Liver (tissue), 3 donors: ENCODE measurements around the gene ANK3.

ENCODE experiments used
- ATF3 ChIP-seq: IDR thresholded peaks from 2 replicates; pipeline ENCODE4 v1.6.1; 2016; ENCODE audit warnings: antibody characterized with exemption
- CTCF ChIP-seq: fragments of 150-350 bp; IDR thresholded peaks from 2 replicates; pipeline ENCODE4 v1.5.1; 2017; ENCODE audit warnings: improper control_type of control experiment, low read depth, low read length; ENCODE audit not compliant: missing input control
- EGR1 ChIP-seq, 2 donors: IDR thresholded peaks; 2 replicates each; pipeline ENCODE4 v1.6.1; 2016 to 2018; ENCODE audit warnings: antibody characterized with exemption in 2 of 2, low read depth in 2 of 2
- FOXA1 ChIP-seq: IDR thresholded peaks from 2 replicates; pipeline ENCODE4 v1.6.1; 2016; ENCODE audit warnings: antibody characterized with exemption
- GABPA ChIP-seq, 2 donors: IDR thresholded peaks in 1 of 2; conservative IDR thresholded peaks in 1 of 2; 2 replicates each; pipeline ENCODE4 v1.6.1; 2016; ENCODE audit warnings: antibody characterized with exemption in 2 of 2, mild to moderate bottlenecking in 1 of 2, moderate library complexity in 1 of 2
- JUND ChIP-seq, 2 donors: IDR thresholded peaks; 2 replicates each; pipeline ENCODE4 v1.6.1; 2016; ENCODE audit warnings: antibody characterized with exemption in 2 of 2
- MAX ChIP-seq: IDR thresholded peaks from 2 replicates; pipeline ENCODE4 v1.6.1; 2016; ENCODE audit warnings: antibody characterized with exemption
- RAD21 ChIP-seq, 2 donors: IDR thresholded peaks; 2 replicates each; pipeline ENCODE4 v1.6.1; 2016; ENCODE audit warnings: antibody characterized with exemption in 2 of 2, mild to moderate bottlenecking in 2 of 2
- REST ChIP-seq: IDR thresholded peaks from 2 replicates; pipeline ENCODE4 v1.6.1; 2016; ENCODE audit warnings: antibody characterized with exemption, mild to moderate bottlenecking
- SP1 ChIP-seq: IDR thresholded peaks from 2 replicates; pipeline ENCODE4 v1.6.1; 2018; ENCODE audit warnings: antibody characterized with exemption, mild to moderate bottlenecking
- TAF1 ChIP-seq: conservative IDR thresholded peaks from 2 replicates; pipeline ENCODE4 v1.6.1; 2016; ENCODE audit warnings: antibody characterized with exemption, mild to moderate bottlenecking
- YY1 ChIP-seq: IDR thresholded peaks from 2 replicates; pipeline ENCODE4 v1.6.1; 2016; ENCODE audit warnings: antibody characterized with exemption, mild to moderate bottlenecking
- ZBTB33 ChIP-seq: IDR thresholded peaks from 2 replicates; pipeline ENCODE4 v1.6.1; 2016; ENCODE audit warnings: antibody characterized with exemption
- donor health status: healthy.
- donor health status: healthy.

- no peak for TF ChIP-seq JUND (IDR thresholded peaks at IDR 0.05)
- TF ChIP-seq CTCF = no peak
- TF ChIP-seq TAF1 = no peak
- TF ChIP-seq RAD21 (IDR thresholded peaks at IDR 0.05) = no peak
- no peak for TF ChIP-seq GABPA (IDR thresholded peaks at IDR 0.05 in 1 of 2, conservative IDR thresholded peaks at IDR 0.05 in 1 of 2)
- no peak for TF ChIP-seq YY1
- TF ChIP-seq SP1 = no peak
- TF ChIP-seq MAX = no peak
- TF ChIP-seq ATF3 = no peak
- no peak for TF ChIP-seq REST
- no peak for TF ChIP-seq EGR1 (IDR thresholded peaks at IDR 0.05; ENCODE audit: low read depth in 2 of 2)
- no peak for TF ChIP-seq ZBTB33
- no peak for TF ChIP-seq FOXA1
These were observed 41.3 kb upstream of the ANK3 start for GRCh38 chr10:60430836-60431597.
